ENCODE results near the gene GRIP1.

DNA sequence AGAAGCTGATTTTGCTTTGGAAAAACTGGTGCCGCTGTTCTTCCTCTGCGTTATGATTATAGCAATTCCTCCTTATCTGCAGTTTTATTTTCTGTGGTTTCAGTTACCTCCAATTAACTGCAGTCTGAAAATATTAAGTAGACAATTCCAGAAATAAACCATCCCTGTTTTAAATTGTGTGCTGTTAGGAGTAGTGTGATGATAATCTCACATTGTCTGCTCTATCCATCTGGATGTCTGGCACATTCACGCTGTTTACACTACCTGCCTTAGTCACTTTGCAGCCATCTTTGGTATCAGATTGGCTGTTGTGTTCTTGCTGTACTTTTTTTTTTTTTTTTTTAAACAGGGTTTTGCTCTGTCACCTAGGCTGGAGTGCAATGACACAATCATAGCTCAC is 141.0 kb downstream of the GRIP1 start:
- TF ChIP-seq ZNF396 (CRISPR knock-in tag; IDR thresholded peaks at IDR 0.05; ENCODE audit: borderline replicate concordance) (no peak), SMAD4 (CRISPR knock-in tag; IDR thresholded peaks at IDR 0.05) (no peak), ATF1 (CRISPR knock-in tag; IDR thresholded peaks at IDR 0.05) (no peak), ZNF121 (CRISPR knock-in tag; IDR thresholded peaks at IDR 0.05) (no peak), MYBL2 (CRISPR knock-in tag; IDR thresholded peaks at IDR 0.05) (no peak), CTCF (IDR thresholded peaks at IDR 0.05) (no peak), ESRRA (CRISPR knock-in tag; IDR thresholded peaks at IDR 0.05; ENCODE audit: borderline replicate concordance) (no peak), MLX (CRISPR knock-in tag; IDR thresholded peaks at IDR 0.05) (no peak)

Data from WTC11 (cell line).